Measurements from ENCODE around the gene GRHL1.
"Not testable (repeated sequence)": the region's sequence is repeated elsewhere in the genome, so short reads cannot be mapped to it uniquely, and the experiment has no call there.

GRHL1 gene

GRCh38 chr2:10009811-10010781, 58.6 kb downstream of the GRHL1 start:
- DNase-seq (ENCODE audit: low spot score) = no peak

- DNase-seq (ENCODE audit: low spot score) = not testable (repeated sequence)
These were observed 59.5 kb downstream of the GRHL1 start for GRCh38 chr2:10010861-10011605.

GRCh38 chr2:10011606-10012325, 60.3 kb downstream of the GRHL1 start:
- not testable (repeated sequence) for DNase-seq (ENCODE audit: low spot score)

GRCh38 chr2:10012366-10012962, 61.0 kb downstream of the GRHL1 start:
- DNase-seq (ENCODE audit: low spot score) = not testable (repeated sequence)

GRCh38 chr2:10012963-10013461, 61.5 kb downstream of the GRHL1 start:
- DNase-seq (ENCODE audit: low spot score) = no peak

- DNase-seq (ENCODE audit: low spot score) = not testable (repeated sequence)
These were observed 62.3 kb downstream of the GRHL1 start for GRCh38 chr2:10013651-10014417.

- no peak for DNase-seq (ENCODE audit: low spot score)
These were observed 63.1 kb downstream of the GRHL1 start for GRCh38 chr2:10014418-10015190.

- not testable (repeated sequence) for DNase-seq (ENCODE audit: low spot score)
These were observed 64.0 kb downstream of the GRHL1 start for GRCh38 chr2:10015376-10015989.

- DNase-seq (ENCODE audit: low spot score) = no peak
These were observed 64.7 kb downstream of the GRHL1 start for GRCh38 chr2:10016001-10016801.

- DNase-seq (ENCODE audit: low spot score) = no peak
These were observed 65.3 kb downstream of the GRHL1 start for GRCh38 chr2:10016802-10017258.

GRCh38 chr2:10017313-10017941, 65.9 kb downstream of the GRHL1 start:
- DNase-seq (ENCODE audit: low spot score) = no peak

- no peak for DNase-seq (ENCODE audit: low spot score)
These were observed 67.7 kb downstream of the GRHL1 start for GRCh38 chr2:10019174-10019573.

GRCh38 chr2:10019602-10020400, 68.3 kb downstream of the GRHL1 start:
- DNase-seq (ENCODE audit: low spot score) = no peak

- no peak for DNase-seq (ENCODE audit: low spot score)
These were observed 70.5 kb downstream of the GRHL1 start for GRCh38 chr2:10022041-10022421.

- DNase-seq (ENCODE audit: low spot score) = no peak
These were observed 71.0 kb downstream of the GRHL1 start for GRCh38 chr2:10022445-10022844.

GRCh38 chr2:10022966-10023662, 71.6 kb downstream of the GRHL1 start:
- DNase-seq (ENCODE audit: low spot score) = no peak
